GM23338 (cell line): ENCODE measurements around the gene CCDC106. TPM values are rescaled to one million over a fixed set of nuclear protein-coding genes. Genes with fewer than 3 reads are reported as not detected.

Source experiments
- ATAC-seq: fragments of 200-7000 bp; cut with Tn5 transposase; 3 replicates; pipeline ENCODE4 v1.9.1; 2020
- DNase-seq: peaks from one replicate; pipeline ENCODE4 v3.0.0-alpha.2; 2015; ENCODE audit warnings: low spot score
- H2AFZ ChIP-seq: fragments of 200-600 bp; sonication (generic); 2 replicates; pipeline ENCODE4 v1.8.0; 2016; ENCODE audit warnings: antibody characterized with exemption, mild to moderate bottlenecking, moderate library complexity
- H3F3A ChIP-seq: fragments of 200-600 bp; sonication (generic); replicated peaks from 2 replicates; pipeline ENCODE4 v1.8.0; 2017; ENCODE audit warnings: antibody characterized with exemption, mixed run types, low read depth
- H3K27ac ChIP-seq: fragments of 200-600 bp; sonication (generic); 2 replicates; pipeline ENCODE4 v1.6.1; 2016; ENCODE audit warnings: low read depth
- H3K27me3 ChIP-seq: fragments of 200-600 bp; sonication (generic); 2 replicates; pipeline ENCODE4 v1.8.0; 2016; ENCODE audit warnings: mild to moderate bottlenecking, mixed run types, moderate library complexity; ENCODE audit not compliant: insufficient read depth
- H3K36me3 ChIP-seq: fragments of 200-600 bp; sonication (generic); 2 replicates; pipeline ENCODE4 v1.8.0; 2016; ENCODE audit warnings: mild to moderate bottlenecking; ENCODE audit not compliant: insufficient read depth
- H3K4me1 ChIP-seq: fragments of 200-600 bp; sonication (generic); 2 replicates; pipeline ENCODE4 v1.8.0; 2016; ENCODE audit warnings: mild to moderate bottlenecking, moderate library complexity; ENCODE audit not compliant: insufficient read depth
- H3K4me2 ChIP-seq: fragments of 200-600 bp; sonication (generic); 2 replicates; pipeline ENCODE4 v1.7.1; 2017; ENCODE audit warnings: mixed run types
- H3K4me3 ChIP-seq: fragments of 200-600 bp; sonication (generic); 2 replicates; pipeline ENCODE4 v1.6.1; 2016; ENCODE audit warnings: mixed run types
- H3K79me2 ChIP-seq: fragments of 200-600 bp; sonication (generic); replicated peaks from 2 replicates; pipeline ENCODE4 v1.8.0; 2017; ENCODE audit warnings: mild to moderate bottlenecking; ENCODE audit not compliant: insufficient read depth
- H3K9me2 ChIP-seq: fragments of 200-600 bp; sonication (generic); 2 replicates; pipeline ENCODE4 v1.8.0; 2017; ENCODE audit not compliant: insufficient read depth
- H4K20me1 ChIP-seq: fragments of 200-600 bp; sonication (generic); replicated peaks from 2 replicates; pipeline ENCODE4 v1.8.0; 2017; ENCODE audit warnings: mild to moderate bottlenecking; ENCODE audit not compliant: insufficient read depth
- H3K27ac Mint-ChIP-seq: 2 replicates; pipeline ENCODE4 v1.8.0; 2020; ENCODE audit warnings: inconsistent platforms, mild to moderate bottlenecking, moderate library complexity, mixed read lengths
- H3K27me3 Mint-ChIP-seq: 3 replicates; pipeline ENCODE4 v1.8.0; 2022; ENCODE audit warnings: low read depth, mild to moderate bottlenecking, moderate library complexity, mixed read lengths, inconsistent platforms; ENCODE audit not compliant: insufficient read depth, poor library complexity
- H3K36me3 Mint-ChIP-seq: 3 replicates; pipeline ENCODE4 v1.8.0; 2021; ENCODE audit warnings: low read depth, mild to moderate bottlenecking, inconsistent platforms, moderate library complexity, mixed read lengths
- H3K4me1 Mint-ChIP-seq: 3 replicates; pipeline ENCODE4 v1.8.0; 2020; ENCODE audit warnings: mild to moderate bottlenecking, inconsistent platforms, mixed read lengths
- H3K4me3 Mint-ChIP-seq: 3 replicates; pipeline ENCODE4 v1.8.0; 2021; ENCODE audit warnings: moderate library complexity, mild to moderate bottlenecking, inconsistent platforms, mixed read lengths
- H3K9me3 Mint-ChIP-seq: 3 replicates; pipeline ENCODE4 v1.8.0; 2020; ENCODE audit warnings: moderate library complexity, mild to moderate bottlenecking, inconsistent platforms, mixed read lengths
- CREB1 ChIP-seq: fragments of 250-450 bp; sonication (Bioruptor Pico); IDR thresholded peaks from 2 replicates; pipeline ENCODE4 v1.5.0; 2020; ENCODE audit warnings: low read depth, mild to moderate bottlenecking, moderate library complexity
- CTCF ChIP-seq, 2 experiments: fragments of 200-600 bp in 1 of 2; sonication (generic) in 1 of 2; conservative IDR thresholded peaks; 2 replicates each; pipeline versions ENCODE4 v1.5.1 to v1.6.1; 2016 to 2017; ENCODE audit warnings: antibody characterized with exemption in 2 of 2, low read depth in 2 of 2, mild to moderate bottlenecking in 2 of 2, moderate library complexity in 1 of 2
- EZH2 ChIP-seq: fragments of 200-600 bp; sonication (generic); IDR thresholded peaks from one replicate; pipeline ENCODE4 v1.8.0; 2017; ENCODE audit warnings: antibody characterized with exemption, mild to moderate bottlenecking, low read depth; ENCODE audit not compliant: unreplicated experiment
- EZH2phosphoT487 ChIP-seq: fragments of 200-600 bp; sonication (generic); IDR thresholded peaks from one replicate; pipeline ENCODE4 v1.8.1; 2018; ENCODE audit warnings: antibody characterized with exemption; ENCODE audit not compliant: unreplicated experiment
- JUNB ChIP-seq: IDR thresholded peaks from one replicate; pipeline ENCODE4 v1.6.1; 2016; ENCODE audit warnings: antibody characterized with exemption; ENCODE audit not compliant: unreplicated experiment
- NANOG ChIP-seq: IDR thresholded peaks from 2 replicates; pipeline ENCODE4 v1.6.1; 2016; ENCODE audit warnings: antibody characterized with exemption, borderline replicate concordance
- POLR2AphosphoS5 ChIP-seq: IDR thresholded peaks from 2 replicates; pipeline ENCODE4 v1.6.1; 2016; ENCODE audit warnings: antibody characterized with exemption, low read depth
- REST ChIP-seq: IDR thresholded peaks from one replicate; pipeline ENCODE4 v1.6.1; 2018; ENCODE audit warnings: antibody characterized with exemption; ENCODE audit not compliant: unreplicated experiment
- STAT1 ChIP-seq: IDR thresholded peaks from one replicate; pipeline ENCODE4 v1.6.1; 2016; ENCODE audit warnings: antibody characterized with exemption; ENCODE audit not compliant: unreplicated experiment
- ZNF114 ChIP-seq: fragments of 250-450 bp; sonication (Bioruptor Pico); IDR thresholded peaks from 2 replicates; pipeline ENCODE4 v1.5.0; 2020; ENCODE audit warnings: mild to moderate bottlenecking, moderate library complexity
- ZNF331 ChIP-seq: fragments of 250-450 bp; sonication (Bioruptor Pico); IDR thresholded peaks from 2 replicates; pipeline ENCODE4 v1.5.0; 2020; ENCODE audit warnings: low read depth, mild to moderate bottlenecking, moderate library complexity
- polyA plus RNA-seq: library from polyadenylated mRNA; unstranded; fragments of >200 nt; fragmentation: Nextera tagmentation; extraction: Ambion mirVana; gene quantifications from 2 replicates; pipeline ENCODE4 v1.2.1, GENCODE V29; 2016
- total RNA-seq: library from RNA; depleted of rRNA; stranded (reverse); fragments of >200 nt; shearing (Covaris generic); gene quantifications from 2 replicates; pipeline ENCODE4 v1.2.3, GENCODE V29; 2014
- TF ChIP-seq, protein P1 (sequence below): IDR thresholded peaks from 2 replicates; pipeline ENCODE4 v1.6.1; 2016; ENCODE audit warnings: antibody characterized with exemption
- TF ChIP-seq, protein P2 (sequence below): fragments of 250-450 bp; sonication (Bioruptor Pico); IDR thresholded peaks from 2 replicates; pipeline ENCODE4 v1.5.0; 2020; ENCODE audit warnings: mild to moderate bottlenecking, moderate library complexity

Gene CCDC106
- total and polyA plus RNA-seq, 2 experiments from 2014 or later = 12.0 to 17.6 TPM

DNA sequence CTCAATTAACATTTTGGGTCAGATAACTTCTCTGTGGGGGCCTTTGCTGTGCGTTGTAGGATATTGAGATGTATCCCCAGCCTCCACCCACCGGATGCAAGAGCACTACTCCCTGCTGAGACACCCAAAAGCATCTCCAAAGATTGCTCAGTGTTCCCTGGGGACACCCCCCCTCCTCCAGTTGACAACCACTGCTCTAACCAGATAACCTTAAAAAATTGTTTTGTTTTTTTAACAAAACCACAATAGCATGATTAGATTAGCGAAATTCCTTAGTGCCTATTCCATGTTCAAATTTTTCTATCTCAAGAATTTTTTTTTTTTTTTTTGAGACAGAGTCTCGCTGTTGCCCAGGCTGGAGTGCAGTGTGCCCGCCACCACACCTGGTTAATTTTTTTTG lies 24.4 kb downstream of the CCDC106 start:
- Mint-ChIP-seq H3K4me3 (peak overlapping the region; percentile 42; the same call in 2 of the 3 replicates), H3K27me3 (peaks cover 42% of the 10 kb centered on the region), H3K4me1 (peaks cover 40% of the 10 kb centered on the region), H3K36me3 (peaks cover 69% of the 10 kb centered on the region), H3K27ac (peak overlapping the region; percentile 86), H3K9me3 (peaks cover 4% of the 10 kb centered on the region; the same call in 2 of the 3 replicates)
- Histone ChIP-seq H3K36me3 (peaks cover 14% of the 10 kb centered on the region), H3K4me1 (peaks cover 32% of the 10 kb centered on the region), H3K27me3 (no peaks in the 10 kb centered on the region), H3K79me2 (peaks cover 69% of the 10 kb centered on the region), H3F3A (peaks cover 47% of the 10 kb centered on the region), H3K4me2 (0 out of 2 replicates have a peak overlapping the region, but pooled peaks have one; percentile 38), H2AFZ (no peak overlapping the region), H3K27ac (peak overlapping the region; percentile 74), H3K9me2 (no peaks in the 10 kb centered on the region), H3K4me3 (no peak overlapping the region), H4K20me1 (peaks cover 43% of the 10 kb centered on the region)
- TF ChIP-seq REST (no peak), EZH2 (no peak), CTCF (conservative IDR thresholded peaks at IDR 0.05; ENCODE audit: low read depth in 2 of 2) (no peak), POLR2AphosphoS5 (no peak), NANOG (no peak), CREB1 (CRISPR knock-in tag) (no peak), JUNB (no peak), STAT1 (no peak), ZNF114 (CRISPR knock-in tag) (no peak), EZH2phosphoT487 (no peak), ZNF331 (CRISPR knock-in tag) (no peak)
- TF ChIP-seq, protein P1, sequence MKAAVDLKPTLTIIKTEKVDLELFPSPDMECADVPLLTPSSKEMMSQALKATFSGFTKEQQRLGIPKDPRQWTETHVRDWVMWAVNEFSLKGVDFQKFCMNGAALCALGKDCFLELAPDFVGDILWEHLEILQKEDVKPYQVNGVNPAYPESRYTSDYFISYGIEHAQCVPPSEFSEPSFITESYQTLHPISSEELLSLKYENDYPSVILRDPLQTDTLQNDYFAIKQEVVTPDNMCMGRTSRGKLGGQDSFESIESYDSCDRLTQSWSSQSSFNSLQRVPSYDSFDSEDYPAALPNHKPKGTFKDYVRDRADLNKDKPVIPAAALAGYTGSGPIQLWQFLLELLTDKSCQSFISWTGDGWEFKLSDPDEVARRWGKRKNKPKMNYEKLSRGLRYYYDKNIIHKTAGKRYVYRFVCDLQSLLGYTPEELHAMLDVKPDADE = no peak
- TF ChIP-seq, protein P2, sequence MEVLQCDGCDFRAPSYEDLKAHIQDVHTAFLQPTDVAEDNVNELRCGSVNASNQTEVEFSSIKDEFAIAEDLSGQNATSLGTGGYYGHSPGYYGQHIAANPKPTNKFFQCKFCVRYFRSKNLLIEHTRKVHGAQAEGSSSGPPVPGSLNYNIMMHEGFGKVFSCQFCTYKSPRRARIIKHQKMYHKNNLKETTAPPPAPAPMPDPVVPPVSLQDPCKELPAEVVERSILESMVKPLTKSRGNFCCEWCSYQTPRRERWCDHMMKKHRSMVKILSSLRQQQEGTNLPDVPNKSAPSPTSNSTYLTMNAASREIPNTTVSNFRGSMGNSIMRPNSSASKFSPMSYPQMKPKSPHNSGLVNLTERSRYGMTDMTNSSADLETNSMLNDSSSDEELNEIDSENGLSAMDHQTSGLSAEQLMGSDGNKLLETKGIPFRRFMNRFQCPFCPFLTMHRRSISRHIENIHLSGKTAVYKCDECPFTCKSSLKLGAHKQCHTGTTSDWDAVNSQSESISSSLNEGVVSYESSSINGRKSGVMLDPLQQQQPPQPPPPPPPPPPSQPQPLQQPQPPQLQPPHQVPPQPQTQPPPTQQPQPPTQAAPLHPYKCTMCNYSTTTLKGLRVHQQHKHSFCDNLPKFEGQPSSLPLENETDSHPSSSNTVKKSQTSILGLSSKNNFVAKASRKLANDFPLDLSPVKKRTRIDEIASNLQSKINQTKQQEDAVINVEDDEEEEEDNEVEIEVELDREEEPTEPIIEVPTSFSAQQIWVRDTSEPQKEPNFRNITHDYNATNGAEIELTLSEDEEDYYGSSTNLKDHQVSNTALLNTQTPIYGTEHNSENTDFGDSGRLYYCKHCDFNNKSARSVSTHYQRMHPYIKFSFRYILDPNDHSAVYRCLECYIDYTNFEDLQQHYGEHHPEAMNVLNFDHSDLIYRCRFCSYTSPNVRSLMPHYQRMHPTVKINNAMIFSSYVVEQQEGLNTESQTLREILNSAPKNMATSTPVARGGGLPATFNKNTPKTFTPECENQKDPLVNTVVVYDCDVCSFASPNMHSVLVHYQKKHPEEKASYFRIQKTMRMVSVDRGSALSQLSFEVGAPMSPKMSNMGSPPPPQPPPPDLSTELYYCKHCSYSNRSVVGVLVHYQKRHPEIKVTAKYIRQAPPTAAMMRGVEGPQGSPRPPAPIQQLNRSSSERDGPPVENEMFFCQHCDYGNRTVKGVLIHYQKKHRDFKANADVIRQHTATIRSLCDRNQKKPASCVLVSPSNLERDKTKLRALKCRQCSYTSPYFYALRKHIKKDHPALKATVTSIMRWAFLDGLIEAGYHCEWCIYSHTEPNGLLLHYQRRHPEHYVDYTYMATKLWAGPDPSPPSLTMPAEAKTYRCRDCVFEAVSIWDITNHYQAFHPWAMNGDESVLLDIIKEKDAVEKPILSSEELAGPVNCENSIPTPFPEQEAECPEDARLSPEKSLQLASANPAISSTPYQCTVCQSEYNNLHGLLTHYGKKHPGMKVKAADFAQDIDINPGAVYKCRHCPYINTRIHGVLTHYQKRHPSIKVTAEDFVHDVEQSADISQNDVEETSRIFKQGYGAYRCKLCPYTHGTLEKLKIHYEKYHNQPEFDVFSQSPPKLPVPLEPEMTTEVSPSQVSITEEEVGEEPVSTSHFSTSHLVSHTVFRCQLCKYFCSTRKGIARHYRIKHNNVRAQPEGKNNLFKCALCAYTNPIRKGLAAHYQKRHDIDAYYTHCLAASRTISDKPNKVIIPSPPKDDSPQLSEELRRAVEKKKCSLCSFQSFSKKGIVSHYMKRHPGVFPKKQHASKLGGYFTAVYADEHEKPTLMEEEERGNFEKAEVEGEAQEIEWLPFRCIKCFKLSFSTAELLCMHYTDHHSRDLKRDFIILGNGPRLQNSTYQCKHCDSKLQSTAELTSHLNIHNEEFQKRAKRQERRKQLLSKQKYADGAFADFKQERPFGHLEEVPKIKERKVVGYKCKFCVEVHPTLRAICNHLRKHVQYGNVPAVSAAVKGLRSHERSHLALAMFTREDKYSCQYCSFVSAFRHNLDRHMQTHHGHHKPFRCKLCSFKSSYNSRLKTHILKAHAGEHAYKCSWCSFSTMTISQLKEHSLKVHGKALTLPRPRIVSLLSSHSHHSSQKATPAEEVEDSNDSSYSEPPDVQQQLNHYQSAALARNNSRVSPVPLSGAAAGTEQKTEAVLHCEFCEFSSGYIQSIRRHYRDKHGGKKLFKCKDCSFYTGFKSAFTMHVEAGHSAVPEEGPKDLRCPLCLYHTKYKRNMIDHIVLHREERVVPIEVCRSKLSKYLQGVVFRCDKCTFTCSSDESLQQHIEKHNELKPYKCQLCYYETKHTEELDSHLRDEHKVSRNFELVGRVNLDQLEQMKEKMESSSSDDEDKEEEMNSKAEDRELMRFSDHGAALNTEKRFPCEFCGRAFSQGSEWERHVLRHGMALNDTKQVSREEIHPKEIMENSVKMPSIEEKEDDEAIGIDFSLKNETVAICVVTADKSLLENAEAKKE (CRISPR knock-in tag) = no peak
- DNase-seq = no peak
- ATAC-seq = no peak
